Cardiac muscle cell (in vitro differentiated cells and primary cell): Measurements from ENCODE around the gene ETV4. TPM values are rescaled to one million over a fixed set of nuclear protein-coding genes. Genes with fewer than 3 reads are reported as not detected.

Experiments used
- DNase-seq, 2 donors: peaks; one replicate each; pipeline versions ENCODE4 v3.0.0 to v3.0.0-alpha.2; 2010 to 2017; ENCODE audit warnings: low read depth in 1 of 2, low spot score in 1 of 2
- H3K27ac ChIP-seq: fragments of 200-600 bp; sonication (generic); 2 replicates; pipeline ENCODE4 v1.5.1; 2016
- H3K27me3 ChIP-seq: fragments of 200-600 bp; sonication (generic); 2 replicates; pipeline ENCODE4 v1.6.0; 2016; ENCODE audit warnings: control low read depth
- H3K36me3 ChIP-seq: fragments of 200-600 bp; sonication (generic); 2 replicates; pipeline ENCODE4 v1.5.1; 2016; ENCODE audit warnings: control low read depth
- H3K4me1 ChIP-seq: fragments of 200-600 bp; sonication (generic); 2 replicates; pipeline ENCODE4 v1.8.1; 2017; ENCODE audit warnings: low read depth, mild to moderate bottlenecking, mixed run types
- H3K4me3 ChIP-seq: fragments of 200-600 bp; sonication (generic); 2 replicates; pipeline ENCODE4 v1.5.1; 2016; ENCODE audit warnings: mild to moderate bottlenecking
- H3K9me3 ChIP-seq: fragments of 200-600 bp; sonication (generic); 2 replicates; pipeline ENCODE4 v1.5.1; 2017; ENCODE audit warnings: low read depth, mild to moderate bottlenecking, control low read depth
- polyA plus RNA-seq: library from polyadenylated mRNA; unstranded; fragments of >200 nt; fragmentation: Nextera tagmentation; extraction: Ambion mirVana; gene quantifications from 2 replicates; pipeline ENCODE4 v1.2.1, GENCODE V29; 2016
- total RNA-seq: library from RNA; depleted of rRNA; stranded (reverse); fragments of >200 nt; gene quantifications from 2 replicates; pipeline ENCODE4 v1.2.3, GENCODE V29; 2016
- TF ChIP-seq, protein P1 (sequence below): IDR thresholded peaks from 2 replicates; pipeline ENCODE4 v1.5.1; 2012; ENCODE audit warnings: low read depth, mild to moderate bottlenecking, low read length

The ETV4 gene
- total and polyA plus RNA-seq, 2 experiments from 2014 or later, result 1.3 to 2.4 TPM

GRCh38 chr17:43579566-43580140, 33.5 kb upstream of the ETV4 start:
- no peak overlapping the region for H3K4me3 ChIP-seq
- H3K27ac ChIP-seq, result no peak overlapping the region
- TF ChIP-seq, protein P1, sequence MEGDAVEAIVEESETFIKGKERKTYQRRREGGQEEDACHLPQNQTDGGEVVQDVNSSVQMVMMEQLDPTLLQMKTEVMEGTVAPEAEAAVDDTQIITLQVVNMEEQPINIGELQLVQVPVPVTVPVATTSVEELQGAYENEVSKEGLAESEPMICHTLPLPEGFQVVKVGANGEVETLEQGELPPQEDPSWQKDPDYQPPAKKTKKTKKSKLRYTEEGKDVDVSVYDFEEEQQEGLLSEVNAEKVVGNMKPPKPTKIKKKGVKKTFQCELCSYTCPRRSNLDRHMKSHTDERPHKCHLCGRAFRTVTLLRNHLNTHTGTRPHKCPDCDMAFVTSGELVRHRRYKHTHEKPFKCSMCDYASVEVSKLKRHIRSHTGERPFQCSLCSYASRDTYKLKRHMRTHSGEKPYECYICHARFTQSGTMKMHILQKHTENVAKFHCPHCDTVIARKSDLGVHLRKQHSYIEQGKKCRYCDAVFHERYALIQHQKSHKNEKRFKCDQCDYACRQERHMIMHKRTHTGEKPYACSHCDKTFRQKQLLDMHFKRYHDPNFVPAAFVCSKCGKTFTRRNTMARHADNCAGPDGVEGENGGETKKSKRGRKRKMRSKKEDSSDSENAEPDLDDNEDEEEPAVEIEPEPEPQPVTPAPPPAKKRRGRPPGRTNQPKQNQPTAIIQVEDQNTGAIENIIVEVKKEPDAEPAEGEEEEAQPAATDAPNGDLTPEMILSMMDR, result no peak
- no peaks in the 10 kb centered on the region for H3K9me3 ChIP-seq
- H3K36me3 ChIP-seq, result no peaks in the 10 kb centered on the region
- H3K27me3 ChIP-seq, result no peaks in the 10 kb centered on the region
- DNase-seq, result peak in 1 of 2 donors; percentile 76
- H3K4me1 ChIP-seq, result no peaks in the 10 kb centered on the region

DNA sequence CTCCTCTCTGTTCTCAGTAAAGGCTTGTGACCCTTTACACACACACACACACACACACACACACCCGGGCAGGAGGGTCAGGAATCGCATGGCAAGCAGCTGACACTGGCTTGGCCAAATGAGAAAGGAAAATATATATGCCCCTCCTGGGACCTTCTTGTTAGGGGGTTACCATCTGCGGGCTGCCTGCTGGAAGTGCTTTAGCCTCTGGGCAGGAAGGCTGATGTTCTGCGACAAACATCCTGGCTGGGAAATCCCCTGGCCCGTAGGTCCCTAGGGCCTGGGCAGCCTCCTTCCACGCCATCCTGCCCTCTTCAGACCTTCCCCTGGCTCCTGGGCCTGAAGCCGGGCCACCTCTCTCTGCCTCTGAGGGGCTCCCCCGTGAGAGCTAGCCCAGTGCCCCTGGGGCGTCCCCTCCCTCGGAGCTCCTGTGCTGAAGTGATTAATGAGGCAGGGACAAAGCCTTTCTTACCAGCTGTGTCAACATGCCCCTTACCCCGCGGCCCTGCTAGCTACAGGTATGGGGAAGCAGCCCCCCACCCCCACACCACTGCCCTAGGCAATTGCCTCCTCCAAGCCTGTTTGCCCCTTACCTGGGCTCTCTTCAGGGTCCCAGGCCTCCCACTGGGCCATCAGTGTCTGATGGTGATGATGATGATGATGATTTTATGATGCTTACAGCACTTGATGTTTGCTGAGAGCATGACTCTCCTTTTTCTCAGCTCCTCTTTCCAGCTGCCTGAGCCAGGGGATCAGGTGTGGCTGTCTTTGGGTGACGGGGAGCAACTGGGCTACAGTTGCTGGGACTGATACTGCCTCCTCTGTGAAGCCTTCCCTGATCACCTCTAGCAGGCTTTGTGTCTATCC, 32.8 kb upstream of the ETV4 start:
- Histone ChIP-seq H3K27me3 (no peaks in the 10 kb centered on the region), H3K36me3 (no peaks in the 10 kb centered on the region), H3K27ac (no peak overlapping the region), H3K4me1 (peaks cover 5% of the 10 kb centered on the region), H3K9me3 (no peaks in the 10 kb centered on the region), H3K4me3 (no peak overlapping the region)
- peak in 1 of 2 donors; percentile 32 for DNase-seq
- TF ChIP-seq, protein P1, result no peak

GRCh38 chr17:43578404-43578698, 32.2 kb upstream of the ETV4 start:
- H3K36me3 ChIP-seq, result no peaks in the 10 kb centered on the region
- TF ChIP-seq, protein P1, result no peak
- H3K4me3 ChIP-seq, result no peak overlapping the region
- H3K27me3 ChIP-seq, result no peaks in the 10 kb centered on the region
- peaks cover 11% of the 10 kb centered on the region for H3K4me1 ChIP-seq
- no peak for DNase-seq
- no peaks in the 10 kb centered on the region for H3K9me3 ChIP-seq
- H3K27ac ChIP-seq, result no peak overlapping the region

- Histone ChIP-seq H3K36me3 (no peaks in the 10 kb centered on the region), H3K27me3 (no peaks in the 10 kb centered on the region), H3K27ac (no peak overlapping the region), H3K4me3 (no peak overlapping the region), H3K9me3 (no peaks in the 10 kb centered on the region), H3K4me1 (peaks cover 14% of the 10 kb centered on the region)
- no peak for DNase-seq
- TF ChIP-seq, protein P1, result no peak
Observed at GRCh38 chr17:43577664-43578403, 31.7 kb upstream of the ETV4 start.

- no peaks in the 10 kb centered on the region for H3K36me3 ChIP-seq
- H3K4me3 ChIP-seq, result no peak overlapping the region
- H3K4me1 ChIP-seq, result peaks cover 14% of the 10 kb centered on the region
- H3K27me3 ChIP-seq, result no peaks in the 10 kb centered on the region
- H3K27ac ChIP-seq, result no peak overlapping the region
- TF ChIP-seq, protein P1, result peak; percentile 86
- H3K9me3 ChIP-seq, result no peaks in the 10 kb centered on the region
- DNase-seq, result peak; percentile 79
Observed at GRCh38 chr17:43576563-43577229, 30.6 kb upstream of the ETV4 start.
